GM18508 (cell line): ENCODE data around the gene HSPB1.
"Not testable (repeated sequence)": the region's sequence is repeated elsewhere in the genome, so short reads cannot be mapped to it uniquely, and the experiment has no call there.

Experiments used
- ATAC-seq: cut with Tn5 transposase; IDR thresholded peaks from one replicate; pipeline ENCODE4 v1.9.1; 2021; ENCODE audit warnings: moderate number of reproducible peaks; ENCODE audit not compliant: insufficient read depth, unreplicated experiment

The HSPB1 gene

GRCh38 chr7:76303202-76304147 lies 1.0 kb downstream of the HSPB1 start:
- ATAC-seq = no peak

- ATAC-seq = no peak
These were observed 2.5 kb downstream of the HSPB1 start for GRCh38 chr7:76304888-76305375.

DNA sequence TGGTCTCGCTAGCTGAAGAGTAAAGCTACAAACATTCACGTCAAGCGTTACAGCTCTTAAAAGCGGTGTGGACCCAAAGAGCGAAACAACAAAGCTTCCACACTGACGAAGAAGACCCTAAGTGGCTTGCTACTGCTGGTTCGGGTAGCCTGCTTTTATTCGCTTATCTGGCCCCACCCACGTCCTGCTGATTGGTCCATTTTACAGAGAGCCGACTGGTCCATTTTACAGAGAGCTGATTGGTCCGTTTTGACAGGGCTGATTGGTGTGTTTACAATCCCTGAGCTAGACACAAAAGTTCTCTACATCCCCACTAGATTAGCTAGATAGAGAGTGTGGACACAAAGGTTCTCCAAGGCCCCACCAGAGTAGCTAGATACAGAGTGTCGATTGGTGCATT lies 6.4 kb downstream of the HSPB1 start:
- not testable (repeated sequence) for ATAC-seq

- ATAC-seq = not testable (repeated sequence)
These were observed 7.0 kb downstream of the HSPB1 start for GRCh38 chr7:76309341-76310101.

DNA sequence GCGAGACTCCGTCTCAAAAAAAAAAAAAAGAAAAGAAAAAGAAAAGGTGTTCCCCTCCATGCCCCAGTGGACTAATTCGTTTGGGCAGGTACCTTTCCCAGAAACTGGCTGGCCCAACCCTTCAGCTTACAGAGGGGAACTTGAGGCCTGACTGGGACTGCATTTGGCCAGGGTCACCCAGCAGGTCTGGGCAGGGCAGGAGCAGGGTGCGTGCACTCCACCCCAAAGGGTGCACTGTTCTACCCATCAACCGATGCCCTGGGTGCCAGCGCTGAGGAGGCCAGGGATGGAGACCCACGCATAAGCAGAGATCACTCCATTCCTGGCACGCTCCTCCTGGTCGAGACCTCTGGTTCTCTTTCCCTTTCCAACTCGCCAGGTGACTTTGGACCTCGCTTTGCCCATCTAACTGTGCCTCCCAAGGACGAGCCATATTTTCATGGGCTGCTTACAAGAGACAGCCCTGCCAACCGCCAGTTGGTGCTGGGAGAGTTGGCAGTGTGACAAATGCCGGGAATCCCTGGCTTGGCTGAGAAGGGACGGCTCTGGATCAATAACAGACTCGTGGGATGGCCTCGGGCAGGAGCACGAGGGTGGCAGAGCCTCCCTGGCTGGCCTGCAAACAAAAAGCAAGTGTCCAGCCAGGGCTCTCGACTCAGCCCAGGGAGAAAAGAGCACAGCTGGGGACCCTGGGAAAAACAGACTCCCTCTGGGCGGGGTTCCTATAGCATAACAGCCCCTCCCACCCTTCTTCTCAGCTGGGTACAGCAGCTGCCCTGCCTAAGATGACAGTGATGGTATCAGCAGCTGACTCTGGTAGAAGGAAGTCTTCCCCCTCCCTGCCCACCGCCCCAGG lies 7.9 kb downstream of the HSPB1 start:
- no peak for ATAC-seq

DNA sequence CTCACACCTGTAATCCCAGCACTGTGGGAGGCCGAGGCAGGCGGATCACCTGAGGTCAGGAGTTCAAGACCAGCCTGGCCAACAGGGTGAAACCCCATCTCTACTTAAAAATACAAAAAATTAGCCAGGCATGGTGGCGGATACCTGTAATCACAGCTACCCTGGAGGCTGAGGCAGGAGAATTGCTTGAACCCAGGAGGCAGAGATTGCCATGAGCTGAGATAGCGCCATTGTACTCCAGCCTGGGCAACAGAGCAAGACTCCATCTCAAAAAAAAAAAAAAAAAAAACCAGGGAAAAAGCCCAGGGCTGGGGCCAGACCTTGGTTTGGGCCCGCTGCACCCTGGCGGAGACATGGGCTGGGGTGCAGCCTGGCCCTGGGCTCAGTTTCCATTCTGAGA lies 9.4 kb downstream of the HSPB1 start:
- ATAC-seq = not testable (repeated sequence)

- no peak for ATAC-seq
These were observed 11.7 kb downstream of the HSPB1 start for GRCh38 chr7:76314042-76314721.

DNA sequence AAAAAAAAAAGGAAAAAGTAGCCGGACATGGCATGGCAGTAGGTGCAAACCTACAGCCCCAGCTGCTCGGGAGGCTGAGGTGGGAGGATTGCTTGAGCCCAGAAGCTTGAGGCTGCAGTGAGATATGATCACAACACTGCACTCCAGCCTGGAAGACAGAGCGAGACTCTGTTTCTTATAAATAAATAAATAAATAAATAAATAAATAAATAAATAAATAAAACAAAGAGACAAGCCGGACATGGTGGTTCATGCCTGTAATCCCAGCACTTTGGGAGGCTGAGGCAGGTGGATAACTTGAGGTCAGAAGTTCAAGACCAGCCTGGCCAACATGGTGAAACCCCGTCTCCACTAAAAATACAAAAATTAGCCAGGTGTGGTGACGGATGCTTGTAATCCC lies 12.3 kb downstream of the HSPB1 start:
- ATAC-seq = not testable (repeated sequence)

DNA sequence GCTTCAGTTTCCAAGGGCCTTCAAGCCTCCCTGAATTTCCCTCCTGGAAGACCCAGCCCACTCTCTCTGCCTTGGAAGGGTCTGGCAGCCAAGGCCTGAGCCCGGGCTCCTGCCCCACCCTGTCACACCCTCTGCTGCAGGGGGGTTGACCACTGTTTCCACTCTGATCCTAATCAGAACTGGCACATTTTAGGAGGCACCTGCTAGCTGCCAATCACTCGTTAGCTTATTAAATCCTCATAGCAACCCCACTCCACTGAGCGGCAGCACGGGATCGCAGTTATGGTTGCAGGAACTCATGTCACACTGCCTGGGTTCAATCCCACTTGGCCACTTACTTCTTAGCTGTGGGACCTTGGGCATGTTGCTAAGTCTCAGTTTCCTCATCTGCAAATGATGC lies 12.9 kb downstream of the HSPB1 start:
- no peak for ATAC-seq

- no peak for ATAC-seq
These were observed 14.7 kb downstream of the HSPB1 start for GRCh38 chr7:76316984-76317781.

DNA sequence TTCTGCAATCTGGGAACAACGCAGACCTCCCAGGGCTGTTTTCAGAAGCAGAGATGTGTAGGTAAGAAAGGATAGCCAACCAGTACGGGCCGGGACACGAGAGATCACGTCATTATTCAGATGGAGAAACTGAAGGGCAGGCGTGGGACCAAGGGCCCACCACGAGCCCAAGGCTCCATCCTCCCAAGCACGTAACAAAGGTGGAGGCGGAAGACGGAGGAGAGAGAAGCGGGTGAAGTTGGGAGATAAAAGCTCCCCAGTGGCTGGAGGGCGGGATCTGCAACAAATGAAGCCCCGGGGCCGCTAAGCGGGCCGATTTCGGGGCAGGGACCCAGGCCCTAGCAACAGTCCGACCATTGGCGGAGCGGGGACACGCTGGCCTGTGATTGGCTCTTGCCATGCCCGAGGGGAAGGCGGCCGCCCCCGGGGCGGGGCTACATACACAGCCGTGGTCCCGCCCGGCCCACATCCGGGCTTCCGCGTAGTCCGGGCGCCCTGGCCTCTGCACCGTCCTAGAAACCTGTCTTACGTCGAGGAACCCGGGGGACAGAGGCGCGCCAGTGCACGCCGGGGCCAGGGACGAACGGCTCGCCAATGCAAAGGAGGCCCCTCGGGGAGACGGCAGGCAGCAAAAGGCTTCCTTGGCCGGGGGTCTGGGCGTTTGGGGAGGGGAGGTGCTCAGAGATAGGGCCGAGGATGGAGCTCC lies 15.5 kb downstream of the HSPB1 start:
- peak; percentile 76 for ATAC-seq

DNA sequence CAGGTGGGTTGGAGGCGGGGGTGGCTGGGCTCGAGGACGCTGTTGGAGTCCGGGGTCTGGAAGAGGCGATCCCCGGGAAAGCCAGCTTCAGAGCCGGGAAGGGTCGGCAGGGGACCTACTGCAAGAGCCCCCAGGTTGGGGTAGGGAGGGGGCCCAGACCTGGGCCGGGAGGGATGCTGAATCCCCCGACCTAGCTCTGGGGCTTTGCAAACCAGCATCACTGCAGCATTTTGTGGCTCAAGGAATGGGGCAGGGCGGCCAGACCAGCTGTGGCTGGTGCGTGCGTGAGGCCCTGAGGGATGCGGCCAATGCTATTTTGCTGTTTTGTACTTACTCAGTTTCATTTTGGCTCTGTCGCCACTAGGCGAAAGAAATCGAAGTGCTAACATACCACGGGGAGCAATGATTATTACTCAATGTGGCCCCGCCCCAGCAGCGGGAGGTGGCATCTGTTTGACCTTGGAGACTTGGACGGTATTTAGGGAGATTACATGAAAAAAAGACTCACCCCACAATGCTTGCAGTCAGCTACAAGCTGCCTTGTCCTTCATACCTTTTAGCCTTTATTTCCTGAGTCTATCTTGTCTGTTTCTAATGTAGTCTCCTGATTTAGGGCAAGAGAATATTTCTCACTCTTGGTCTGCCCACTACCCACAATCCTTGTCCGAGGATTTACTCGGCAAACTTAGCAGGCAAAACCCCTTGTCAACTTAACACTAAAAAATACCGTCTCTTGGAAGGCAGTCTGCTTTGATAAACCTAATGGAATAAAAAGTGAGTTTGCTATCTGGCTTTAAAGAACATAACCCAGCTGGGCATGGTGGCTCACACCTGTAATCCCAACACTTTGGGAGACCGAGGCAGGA lies 16.2 kb downstream of the HSPB1 start:
- ATAC-seq = peak; percentile 37

- ATAC-seq = no peak
These were observed 22.6 kb downstream of the HSPB1 start for GRCh38 chr7:76325092-76325491.

DNA sequence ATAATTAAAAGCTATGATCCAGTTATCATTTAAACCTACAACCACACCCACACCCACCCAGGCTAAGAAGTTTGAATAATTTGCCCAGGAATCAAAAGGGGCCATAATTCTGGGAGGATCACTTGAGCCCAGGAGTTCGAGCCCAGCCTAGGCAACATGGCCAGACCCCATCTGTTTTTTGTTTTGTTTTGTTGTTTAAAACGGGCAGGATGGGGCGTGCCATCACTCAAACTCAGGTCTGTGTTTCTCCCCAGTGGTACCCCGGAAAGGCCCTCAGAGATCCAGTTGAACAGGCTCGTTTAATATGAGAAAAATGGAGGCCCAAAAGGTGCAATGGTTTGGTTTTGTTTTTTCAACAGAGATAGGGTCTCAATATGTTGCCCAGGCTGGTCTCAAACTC lies 23.3 kb downstream of the HSPB1 start:
- ATAC-seq = no peak

DNA sequence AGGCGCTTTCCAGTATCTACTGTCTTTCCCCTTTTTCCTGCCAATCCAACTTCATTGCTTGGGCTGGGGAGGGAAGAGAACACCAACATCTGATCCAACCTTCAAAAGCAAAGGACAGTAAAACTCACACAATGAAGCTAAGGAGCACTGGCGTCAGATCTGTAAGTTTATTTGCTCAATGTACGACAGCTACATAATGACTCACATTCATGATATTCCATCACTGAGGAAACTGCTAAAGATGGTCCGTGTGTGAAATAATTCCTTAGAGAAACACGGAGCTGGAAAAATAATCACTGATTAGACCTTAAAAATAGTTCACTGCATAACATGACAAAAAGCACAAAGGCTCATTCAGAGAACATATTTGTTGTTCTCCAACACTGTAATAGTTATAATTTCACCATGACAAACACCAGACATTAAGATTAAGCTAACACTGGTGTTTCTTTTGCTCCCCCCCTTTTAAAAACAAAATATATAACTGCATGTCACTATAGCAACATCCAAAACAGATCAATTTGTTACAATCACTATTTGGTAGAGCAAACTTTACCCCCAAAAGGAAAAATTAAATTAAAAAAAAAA lies 24.3 kb downstream of the HSPB1 start:
- ATAC-seq = no peak

DNA sequence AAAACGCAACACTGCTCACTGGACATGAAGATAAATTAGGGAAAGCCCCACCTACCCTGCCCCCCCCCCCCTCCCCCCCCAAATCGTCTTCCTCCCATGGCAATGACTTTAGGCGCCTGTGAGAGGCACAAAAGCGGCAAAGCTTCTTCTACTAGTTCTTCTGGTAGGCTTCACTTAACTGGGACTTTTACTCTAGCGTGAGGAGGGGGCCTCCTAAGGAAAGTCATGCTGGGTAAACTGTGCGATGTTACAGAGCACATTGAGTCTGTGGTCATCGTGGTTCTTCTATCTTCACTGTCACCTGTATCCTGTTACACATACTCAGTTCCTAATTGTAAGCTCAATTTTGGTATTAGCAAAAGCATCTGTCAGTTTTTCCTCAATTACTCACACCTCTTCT lies 25.1 kb downstream of the HSPB1 start:
- no peak for ATAC-seq

GRCh38 chr7:76328389-76328788 lies 25.9 kb downstream of the HSPB1 start:
- ATAC-seq = no peak
